ELR (cell line): ENCODE data around the gene DCAF16.
"Not testable (repeated sequence)": the region's sequence is repeated elsewhere in the genome, so short reads cannot be mapped to it uniquely, and the experiment has no call there.

Experiments
- DNase-seq: peaks from one replicate; pipeline ENCODE4 v3.0.0-alpha.2; 2015; ENCODE audit warnings: low read depth

The DCAF16 gene

DNA sequence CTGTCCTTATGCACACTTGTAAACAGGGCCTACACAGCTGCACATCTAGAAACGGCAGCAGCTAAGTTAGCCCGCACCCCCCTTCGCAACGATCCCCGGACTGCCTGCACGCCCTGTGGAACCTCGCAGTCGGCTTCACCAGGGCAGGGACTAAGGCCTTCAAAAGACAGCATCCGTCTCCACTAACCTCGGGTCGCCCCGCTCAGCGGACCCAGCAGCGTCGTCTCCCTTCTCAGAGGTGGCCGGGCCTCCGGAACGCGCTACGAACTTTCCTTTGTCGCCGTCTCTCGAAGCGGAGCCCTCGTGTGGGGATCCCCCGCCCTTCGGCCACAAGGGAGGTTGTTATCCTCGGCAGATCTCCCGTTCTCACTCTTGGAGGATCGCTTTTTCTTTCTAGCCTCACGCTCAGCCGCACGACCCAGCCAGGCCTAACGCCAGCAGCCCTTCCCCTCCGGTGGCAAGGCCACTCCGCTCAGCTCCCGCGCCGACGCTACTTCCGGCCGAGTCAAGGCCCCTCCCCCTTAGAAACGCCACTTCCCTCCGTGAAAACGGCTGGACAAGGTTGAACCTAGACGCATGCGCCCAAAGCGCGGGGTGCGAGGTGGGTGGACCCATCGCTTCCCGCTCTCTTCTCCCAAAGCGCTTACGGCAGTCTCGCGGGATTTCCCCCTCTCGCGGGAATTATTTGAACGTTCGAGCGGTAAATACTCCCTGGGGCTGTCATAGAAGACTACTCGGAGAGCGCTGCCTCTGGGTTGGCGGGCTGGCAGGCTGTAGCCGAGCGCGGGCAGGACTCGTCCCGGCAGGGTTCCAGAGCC lies at the start of gene DCAF16, which contains the start of gene NCAPG:
Gene DCAF16, minus strand, starts transcription at position 498 of the 818 bp plus-strand sequence. CDS start 6,616 bp downstream, outside the sequence.
Gene NCAPG, plus strand, starts transcription at position 720 of the 818 bp plus-strand sequence. CDS start 99 bp downstream, outside the sequence.
- DNase-seq = peak; percentile 99

DNA sequence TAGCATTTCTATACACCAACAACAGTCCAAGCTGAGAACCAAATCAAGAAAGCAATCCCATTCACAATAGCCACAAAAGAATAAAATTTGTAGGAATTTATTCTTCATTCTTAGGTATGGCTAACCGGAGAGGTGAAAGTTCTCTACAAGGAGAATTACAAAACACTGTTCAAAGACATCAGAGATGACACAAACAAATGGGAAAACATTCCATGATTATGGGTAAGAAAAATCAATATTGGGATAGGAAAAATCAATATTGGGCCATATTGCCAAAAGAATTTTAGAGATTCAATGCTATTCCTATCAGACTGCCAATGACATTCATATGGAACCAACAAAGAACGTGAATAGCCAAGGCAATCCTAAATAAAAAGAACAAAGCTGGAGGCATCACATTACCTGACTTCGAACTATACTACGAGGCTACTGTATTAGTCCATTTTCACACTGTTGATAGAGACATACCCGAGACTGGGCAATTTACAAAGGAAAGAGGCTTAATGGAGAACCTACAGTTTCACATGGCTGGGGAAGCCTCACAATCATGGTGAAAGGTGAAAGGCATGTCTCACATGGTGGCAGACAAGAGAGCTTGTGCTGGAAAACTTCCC lies 49.3 kb upstream of the DCAF16 start:
- no peak for DNase-seq

DNA sequence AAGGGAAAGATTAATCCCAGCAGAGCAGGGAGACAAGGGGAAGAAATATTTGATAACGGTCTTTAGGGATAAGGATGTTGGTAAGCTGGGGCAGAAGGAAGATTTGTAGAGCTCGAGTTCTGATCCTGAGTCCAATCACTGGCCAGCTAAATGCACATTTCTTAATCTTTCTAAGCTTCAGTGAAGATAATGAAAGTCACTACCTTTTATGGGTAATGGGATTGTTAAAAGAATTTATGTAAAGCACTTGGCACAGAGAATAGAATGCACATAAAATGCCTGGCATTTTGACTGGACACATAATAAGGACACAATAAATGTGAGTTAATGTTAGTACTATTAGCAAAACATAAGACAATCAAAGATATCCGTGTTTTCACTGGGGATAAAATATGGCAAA lies 43.5 kb upstream of the DCAF16 start:
- DNase-seq = no peak

DNA sequence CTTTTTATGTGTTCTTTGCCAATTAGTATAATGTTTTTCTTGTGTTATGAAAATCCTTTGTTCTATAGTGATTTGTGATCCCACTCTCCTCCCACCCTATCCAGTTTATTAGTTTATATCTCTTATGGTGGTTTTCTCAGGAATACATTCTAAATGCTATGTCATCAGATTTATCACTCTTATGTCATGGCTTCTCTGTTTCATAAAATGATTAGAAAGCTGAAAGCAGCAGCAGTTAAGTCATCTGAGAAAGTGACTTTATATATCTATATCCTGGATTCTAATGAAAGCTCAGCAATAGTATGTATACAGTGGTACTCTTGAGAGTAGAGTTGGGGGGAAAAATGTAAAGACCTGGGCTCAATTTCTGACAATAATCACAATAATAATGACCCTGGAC lies 41.4 kb upstream of the DCAF16 start:
- no peak for DNase-seq

DNA sequence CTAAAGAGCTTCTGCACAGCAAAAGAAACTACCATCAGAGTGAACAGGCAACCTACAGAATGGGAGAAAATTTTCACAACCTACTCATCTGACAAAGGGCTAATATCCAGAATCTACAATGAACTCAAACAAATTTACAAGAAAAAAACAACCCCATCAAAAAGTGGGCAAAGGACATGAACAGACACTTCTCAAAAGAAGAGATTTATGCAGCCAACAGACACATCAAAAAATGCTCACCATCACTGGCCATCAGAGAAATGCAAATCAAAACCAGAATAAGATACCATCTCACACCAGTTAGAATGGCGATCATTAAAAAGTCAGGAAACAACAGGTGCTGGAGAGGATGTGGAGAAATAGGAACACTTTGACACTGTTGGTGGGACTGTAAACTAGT lies 39.7 kb upstream of the DCAF16 start:
- DNase-seq = not testable (repeated sequence)

DNA sequence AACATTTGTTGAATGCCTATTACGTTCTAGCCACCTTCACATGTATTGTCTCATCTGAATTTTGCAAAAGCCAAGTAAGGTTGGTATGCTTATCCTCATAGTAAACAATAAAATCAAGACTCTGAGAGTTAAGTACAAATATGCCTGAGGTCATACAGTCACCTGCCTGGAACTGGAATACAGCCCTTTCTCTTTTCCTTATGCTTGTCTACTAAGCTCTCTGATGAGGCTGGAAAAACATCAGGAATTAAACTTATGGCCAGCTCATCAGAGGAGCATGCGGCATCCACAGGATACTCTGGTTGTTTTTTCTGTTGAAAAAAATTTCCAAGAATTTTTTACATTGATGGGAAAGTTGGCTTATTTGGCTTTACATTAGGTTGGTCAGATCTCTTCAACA lies 35.7 kb upstream of the DCAF16 start:
- DNase-seq = peak; percentile 51

DNA sequence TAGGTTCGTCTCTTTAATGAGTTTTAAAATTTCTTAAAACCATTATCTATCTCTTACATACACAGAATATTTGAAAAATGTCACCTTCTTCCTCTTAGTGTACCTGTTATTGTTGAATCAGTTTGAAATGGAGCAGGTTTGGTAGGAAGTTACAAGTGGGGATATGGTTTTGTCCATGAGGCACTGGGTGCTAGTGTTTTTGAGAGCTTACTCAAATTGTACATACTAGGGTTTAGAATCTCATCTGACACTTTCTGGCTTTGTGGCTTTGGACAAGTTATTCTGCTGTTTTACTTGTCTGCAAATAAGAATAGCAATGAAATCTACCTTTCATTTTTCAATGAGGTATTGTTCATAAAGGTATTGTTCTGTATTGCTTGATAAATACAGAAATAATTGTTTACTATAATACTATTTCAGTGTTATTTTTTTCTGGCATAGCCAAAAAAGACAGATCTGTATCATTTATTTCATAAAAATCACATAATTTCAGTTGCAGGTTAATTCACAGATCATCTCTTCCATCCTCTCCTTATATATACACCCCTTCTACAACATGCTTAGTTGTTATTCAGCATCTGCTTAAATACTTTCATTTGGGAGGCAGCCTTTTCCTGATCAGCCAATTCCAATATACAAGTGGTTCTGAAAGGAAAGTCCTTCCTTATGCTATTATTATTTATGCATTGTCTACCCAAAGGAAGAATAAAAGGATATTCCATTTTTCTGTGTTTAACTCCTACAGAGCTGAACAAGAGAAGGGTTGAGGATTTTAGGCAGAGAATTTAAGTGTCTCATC lies 13.5 kb upstream of the DCAF16 start:
- DNase-seq = no peak

DNA sequence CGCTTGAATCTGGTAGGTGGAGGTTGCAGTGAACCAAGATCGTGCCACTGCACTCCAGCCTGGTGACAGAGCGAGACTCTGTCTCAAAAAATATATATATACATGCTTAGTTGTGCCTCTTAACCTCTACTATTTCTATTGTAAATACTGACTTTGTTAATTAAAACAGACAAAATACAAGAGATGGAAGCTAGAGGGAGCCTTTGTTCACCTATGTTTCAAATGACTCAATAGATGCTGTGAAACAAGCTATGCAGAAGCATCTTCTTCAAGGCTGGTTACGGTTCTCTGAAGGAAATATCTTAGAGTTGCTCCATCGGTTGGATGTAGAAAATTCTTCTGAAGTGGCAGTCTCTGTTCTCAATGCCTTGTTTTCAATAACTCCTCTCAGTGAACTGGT lies 6.5 kb upstream of the DCAF16 start:
- peak; percentile 64 for DNase-seq

DNA sequence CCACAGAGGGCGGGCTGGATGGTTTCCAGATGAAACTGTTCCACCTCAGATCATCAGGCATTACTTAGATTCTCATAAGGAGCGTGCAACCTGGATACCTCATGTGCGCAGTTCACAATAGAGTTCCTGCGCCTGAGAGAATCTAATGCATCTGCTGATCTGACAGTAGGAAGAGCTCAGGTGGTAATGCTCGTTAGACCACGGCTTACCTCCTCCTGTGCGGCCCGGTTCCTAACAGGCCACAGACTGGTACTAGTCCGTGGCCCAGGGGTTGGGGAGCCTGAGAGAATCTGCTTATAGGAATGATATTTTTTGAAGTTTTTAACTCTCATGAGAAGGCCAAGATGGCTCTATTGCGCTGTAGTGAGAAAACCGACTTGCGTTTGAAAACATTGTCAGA lies 5.6 kb upstream of the DCAF16 start:
- no peak for DNase-seq

DNA sequence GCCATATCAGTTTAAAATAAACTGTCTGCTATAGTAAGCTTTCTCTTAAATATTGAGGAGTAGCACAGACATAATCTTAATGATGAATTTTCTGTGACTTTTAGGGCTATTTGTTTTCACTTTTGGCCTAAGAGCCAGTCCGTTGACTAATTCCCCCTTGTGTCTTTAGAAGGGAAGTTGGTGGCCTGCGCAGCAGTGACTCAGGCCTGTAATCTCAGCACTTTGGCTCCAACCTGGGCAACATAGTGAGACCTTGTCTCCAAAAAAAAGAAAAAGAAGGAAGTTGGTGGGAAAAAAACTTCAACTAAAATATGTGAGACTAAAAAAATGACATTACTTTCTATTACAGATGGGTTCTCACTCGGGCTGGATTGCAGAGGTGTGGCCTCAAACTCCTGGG lies 3.6 kb upstream of the DCAF16 start:
- peak; percentile 76 for DNase-seq

DNA sequence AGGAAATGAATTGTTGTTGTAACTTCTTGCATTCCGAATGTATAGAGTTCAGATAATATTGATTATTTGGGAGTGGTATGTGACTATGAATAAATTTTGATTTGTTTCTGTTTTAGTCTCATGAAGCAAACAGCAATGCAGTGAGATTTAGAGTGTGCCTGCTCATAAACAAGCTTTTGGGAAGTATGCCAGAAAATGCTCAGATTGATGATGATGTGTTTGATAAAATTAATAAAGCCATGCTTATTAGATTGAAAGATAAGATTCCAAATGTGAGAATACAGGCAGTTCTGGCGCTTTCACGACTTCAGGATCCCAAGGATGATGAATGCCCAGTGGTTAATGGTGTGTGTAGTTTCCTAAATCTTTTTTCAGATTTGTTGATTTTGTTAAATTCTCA lies 2.2 kb upstream of the DCAF16 start:
- DNase-seq = peak; percentile 30

DNA sequence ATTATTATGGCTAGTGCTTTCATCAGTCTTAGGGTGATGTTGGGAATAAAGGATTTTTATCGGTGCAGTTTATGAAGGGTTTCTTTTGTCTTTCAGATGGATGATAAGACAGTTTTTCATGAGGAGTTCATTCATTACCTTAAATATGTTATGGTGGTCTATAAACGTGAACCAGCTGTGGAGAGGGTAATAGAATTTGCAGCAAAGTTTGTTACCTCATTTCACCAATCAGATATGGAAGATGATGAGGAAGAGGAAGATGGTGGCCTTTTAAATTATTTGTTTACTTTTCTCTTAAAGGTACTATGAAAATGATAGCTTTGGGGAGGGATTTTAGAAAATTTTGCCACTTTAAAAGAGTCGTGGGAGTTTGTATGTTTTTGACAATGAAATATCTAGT lies 1.6 kb upstream of the DCAF16 start:
- DNase-seq = peak; percentile 16

DNA sequence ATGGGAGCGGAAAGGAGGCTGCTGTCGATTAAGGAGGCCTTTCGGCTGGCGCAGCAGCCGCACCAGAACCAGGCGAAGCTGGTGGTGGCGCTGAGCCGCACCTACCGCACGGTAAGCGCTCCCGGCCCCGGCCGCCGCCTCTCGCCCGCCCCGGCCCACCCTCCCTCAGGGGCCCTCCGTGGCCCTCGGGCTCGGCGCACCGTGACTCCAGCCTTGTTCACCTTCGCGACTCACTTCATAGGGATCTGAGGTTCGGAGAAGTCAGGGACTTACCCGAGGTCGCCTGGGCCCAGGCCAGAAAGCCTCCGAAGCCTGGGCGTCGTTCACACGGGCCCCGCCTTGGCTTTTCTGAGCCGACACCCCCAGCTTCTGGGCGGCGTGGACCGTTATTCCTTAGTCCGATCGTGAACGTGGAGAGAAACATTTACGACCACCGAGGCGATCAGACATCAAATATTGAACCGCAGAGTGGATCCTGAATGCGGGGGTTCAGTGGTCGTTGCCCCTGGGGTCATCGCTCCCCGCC lies 584 bp upstream of the DCAF16 start:
- DNase-seq = peak; percentile 47

DNA sequence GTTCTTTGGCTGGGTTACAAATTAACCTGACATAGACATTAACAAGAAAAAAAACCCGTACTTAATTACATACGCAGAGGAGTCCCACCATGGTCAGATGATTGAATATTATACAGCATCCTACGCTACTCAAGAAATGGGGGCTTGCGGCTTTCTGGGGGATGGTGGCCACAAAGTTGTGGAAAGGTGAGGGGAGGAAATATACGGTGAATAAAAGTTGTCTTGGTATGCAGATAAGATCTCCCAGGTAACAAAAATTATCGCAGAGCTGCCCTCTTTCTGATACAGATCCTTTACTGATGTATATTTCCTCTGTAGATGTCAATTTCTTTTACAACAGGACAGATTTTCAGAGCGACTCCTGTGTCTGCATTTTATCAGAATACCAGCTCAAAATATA lies 890 bp downstream of the DCAF16 start:
- DNase-seq = no peak

DNA sequence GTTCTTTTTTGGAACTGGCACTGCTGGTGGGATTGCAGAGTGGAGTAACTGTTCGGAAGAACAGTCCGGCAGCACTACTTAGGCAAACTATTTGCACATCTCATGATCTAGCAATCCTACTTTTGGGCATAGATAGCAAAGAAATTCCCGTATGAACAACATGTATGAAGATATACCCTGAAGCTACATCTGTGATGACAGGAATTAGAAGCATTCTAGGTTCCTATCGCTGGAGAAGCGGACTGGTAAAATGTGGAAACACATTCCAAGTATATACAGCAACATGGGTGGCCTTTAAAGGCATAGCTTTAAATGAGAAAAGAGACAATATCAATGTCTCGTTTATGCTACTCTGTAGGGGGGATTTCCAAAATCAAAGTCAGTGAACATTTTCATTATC lies 3.1 kb downstream of the DCAF16 start:
- DNase-seq = no peak

DNA sequence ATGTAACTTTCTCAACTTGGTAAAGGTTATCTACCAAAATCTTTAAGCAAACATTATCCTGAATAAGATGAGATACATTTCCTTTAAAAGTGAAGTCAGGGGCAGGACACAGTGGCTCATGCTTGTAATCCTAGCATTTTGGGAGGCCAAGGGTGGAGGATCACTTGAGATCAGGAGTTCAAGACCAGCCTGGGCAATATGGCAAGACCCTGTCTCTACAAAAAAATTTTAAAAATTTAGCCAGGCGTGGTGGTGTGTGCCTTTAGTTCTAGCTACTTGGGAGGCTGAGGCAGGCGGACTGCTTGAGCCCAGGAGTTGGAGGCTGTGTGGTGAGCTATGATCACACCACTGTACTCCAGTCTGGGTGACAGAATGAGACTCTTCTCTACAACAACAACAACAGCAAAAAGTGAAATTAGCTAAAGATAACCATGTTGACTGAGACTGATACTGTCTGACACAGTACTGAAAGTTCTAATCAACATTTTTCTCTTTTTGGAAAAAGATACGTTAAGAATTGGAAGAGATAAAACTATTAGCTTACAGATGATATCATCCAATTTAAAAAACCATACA lies 4.9 kb downstream of the DCAF16 start:
- no peak for DNase-seq

DNA sequence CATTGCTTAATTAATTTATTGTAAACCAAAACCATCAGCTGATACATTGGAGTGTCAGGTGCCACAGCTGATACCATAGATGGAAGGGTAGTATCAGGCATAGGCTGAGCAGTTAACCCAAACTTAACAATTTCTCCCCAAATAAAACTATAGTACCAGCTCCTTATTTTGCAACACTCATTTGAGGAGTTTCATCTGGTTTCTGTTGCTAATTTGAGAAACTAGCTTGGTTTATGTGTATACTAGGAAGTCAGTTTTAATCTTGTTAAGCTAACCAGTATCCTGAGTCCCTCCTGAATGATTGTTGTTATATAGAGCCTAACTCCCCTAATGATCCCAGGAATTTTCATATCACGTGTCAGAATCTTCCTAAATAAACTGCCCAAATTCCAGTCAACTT lies 12.7 kb downstream of the DCAF16 start:
- DNase-seq = no peak

DNA sequence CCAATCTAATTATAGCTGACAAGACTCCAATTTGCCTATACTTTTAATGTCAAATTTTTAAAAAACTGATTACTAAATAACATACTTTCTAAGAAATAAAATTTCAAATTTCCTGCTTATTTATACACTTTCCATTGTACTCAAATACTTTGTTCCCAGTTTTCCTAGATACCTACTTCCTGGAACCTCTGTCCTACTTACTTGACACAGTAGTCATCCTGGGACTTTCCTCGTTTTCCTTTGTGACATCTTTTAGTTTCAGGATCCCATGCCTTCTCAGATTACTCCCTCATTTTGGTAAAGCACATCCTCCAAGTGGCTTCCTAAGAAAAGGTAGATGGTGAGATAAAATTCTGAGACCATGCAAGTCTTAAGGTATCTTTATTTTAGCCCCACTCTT lies 15.8 kb downstream of the DCAF16 start:
- DNase-seq = no peak

DNA sequence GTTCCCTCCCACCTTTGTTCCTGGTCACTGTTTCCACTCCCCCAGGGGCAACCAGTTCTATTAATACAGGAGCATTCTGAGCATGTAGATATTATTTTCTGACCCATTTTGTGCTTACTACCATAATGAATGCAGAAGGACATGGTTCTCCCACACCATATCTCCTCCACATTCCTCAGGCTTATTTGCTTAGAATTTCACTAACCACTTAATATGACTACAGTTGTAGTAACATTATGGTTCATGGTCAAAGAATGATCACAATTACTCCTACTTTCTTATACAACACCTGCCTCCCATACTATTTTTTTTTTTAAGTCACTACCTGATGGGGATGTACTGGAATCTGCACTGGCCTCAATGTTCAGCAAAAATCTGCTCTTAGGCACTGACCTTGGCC lies 21.6 kb downstream of the DCAF16 start:
- DNase-seq = peak; percentile 47

DNA sequence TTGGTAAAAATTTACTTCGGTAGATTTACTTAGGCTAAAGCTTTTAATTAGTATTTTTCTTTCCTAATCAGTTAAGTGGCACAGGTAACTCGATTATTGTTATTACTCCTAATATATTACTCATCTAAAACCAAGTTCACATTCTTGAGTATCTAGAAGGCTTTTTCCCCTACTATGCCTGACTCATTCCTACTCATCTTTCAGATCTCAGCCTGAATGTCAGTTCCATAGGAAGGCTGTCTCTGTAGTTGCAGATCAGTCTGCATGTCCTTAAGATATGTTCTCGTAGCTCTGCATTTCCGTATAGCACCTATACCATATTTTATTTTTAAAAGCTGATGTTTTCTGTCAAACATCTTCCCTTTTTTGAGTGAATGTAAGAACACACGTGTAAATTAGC lies 23.2 kb downstream of the DCAF16 start:
- DNase-seq = peak; percentile 82

DNA sequence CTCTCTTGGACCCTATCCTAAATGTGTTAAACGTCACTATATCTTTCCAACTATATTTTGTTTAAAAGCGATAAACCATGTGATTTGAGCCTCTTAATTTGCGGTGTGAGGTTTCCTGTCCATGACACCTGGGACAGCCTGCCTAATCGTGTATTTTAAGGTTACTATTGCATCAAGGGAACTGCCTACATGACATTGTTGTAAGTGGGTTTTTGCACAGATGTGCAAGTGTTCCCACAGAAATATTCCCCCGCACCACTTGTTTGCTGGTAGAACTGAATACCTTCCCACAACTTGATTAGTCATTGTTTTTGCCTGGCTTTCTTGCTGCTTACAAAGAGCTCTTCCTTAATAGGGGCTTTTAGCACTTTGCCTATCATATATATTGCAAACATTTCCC lies 24.0 kb downstream of the DCAF16 start:
- no peak for DNase-seq

DNA sequence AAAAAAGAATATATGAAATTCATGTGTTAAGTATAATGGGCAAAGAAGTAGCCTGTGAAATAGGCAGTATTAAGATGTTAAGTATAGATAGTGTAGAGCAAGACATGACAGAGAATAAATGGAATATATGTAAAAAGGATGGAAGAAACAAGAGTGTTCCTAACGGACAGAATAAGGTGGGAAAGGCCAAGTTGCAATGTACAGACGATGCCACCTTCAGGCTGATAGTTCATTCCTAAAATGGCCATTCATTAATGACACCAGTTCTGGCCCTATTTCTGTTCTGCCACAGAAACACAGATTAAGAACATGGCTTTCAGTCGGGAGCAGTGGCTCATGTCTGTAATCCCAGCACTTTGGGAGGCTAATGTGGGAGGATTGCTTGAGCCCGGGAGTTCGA lies 24.7 kb downstream of the DCAF16 start:
- no peak for DNase-seq
